Activated CD4-positive, CD25-positive, alpha-beta regulatory T cell treated with anti-CD3 and anti-CD28 coated beads, Interleukin-2, amount 50 U/mL, for 24 hours (primary cell): ENCODE measurements around the gene PACS2.

Source experiments
- ATAC-seq, 2 donors: fragments of 150-1000 bp; cut with Tn5 transposase; one replicate each; pipeline ENCODE4 v1.10.0; 2021; ENCODE audit warnings: mild to moderate bottlenecking in 1 of 2, moderate library complexity in 1 of 2

PACS2 gene

GRCh38 chr14:105388976-105389375, 74.4 kb downstream of the PACS2 start:
- ATAC-seq = no peak

- no peak for ATAC-seq
Measured at GRCh38 chr14:105389534-105389933, 75.0 kb downstream of the PACS2 start.

- ATAC-seq = peak in 1 of 2 donors; percentile 24
Measured at GRCh38 chr14:105389976-105390848, 75.7 kb downstream of the PACS2 start.

- no peak for ATAC-seq
Measured at GRCh38 chr14:105390849-105391500, 76.4 kb downstream of the PACS2 start.

GRCh38 chr14:105391541-105391940, 77.0 kb downstream of the PACS2 start:
- no peak for ATAC-seq

- ATAC-seq = no peak
Measured at GRCh38 chr14:105392131-105393090, 77.9 kb downstream of the PACS2 start.

- no peak for ATAC-seq
Measured at GRCh38 chr14:105393151-105393550, 78.6 kb downstream of the PACS2 start.

GRCh38 chr14:105394714-105395537, 80.4 kb downstream of the PACS2 start:
- no peak for ATAC-seq

- ATAC-seq = no peak
Measured at GRCh38 chr14:105395538-105395854, 80.9 kb downstream of the PACS2 start.

- ATAC-seq = no peak
Measured at GRCh38 chr14:105397350-105397931, 82.9 kb downstream of the PACS2 start.

GRCh38 chr14:105398044-105398725, 83.6 kb downstream of the PACS2 start, which contains the start of gene TEX22:
TSS of gene TEX22 (plus strand) at chr14:105398538. CDS start at chr14:105399341, 803 bp downstream.
- ATAC-seq = peak; percentile 86 to 87

GRCh38 chr14:105398726-105399465, 84.3 kb downstream of the PACS2 start:
- peak; percentile 36 to 58 for ATAC-seq

GRCh38 chr14:105399466-105399775, 84.9 kb downstream of the PACS2 start:
- no peak for ATAC-seq

- ATAC-seq = no peak
Measured at GRCh38 chr14:105400016-105400415, 85.5 kb downstream of the PACS2 start.

GRCh38 chr14:105401699-105402098, 87.2 kb downstream of the PACS2 start:
- no peak for ATAC-seq

GRCh38 chr14:105408592-105408991, 94.0 kb downstream of the PACS2 start:
- no peak for ATAC-seq

- ATAC-seq = no peak
Measured at GRCh38 chr14:105409364-105409763, 94.8 kb downstream of the PACS2 start.

GRCh38 chr14:105410642-105411016, 96.1 kb downstream of the PACS2 start:
- ATAC-seq = no peak

- peak; percentile 31 to 46 for ATAC-seq
Measured at GRCh38 chr14:105411017-105411941, 96.7 kb downstream of the PACS2 start.
